ENCODE measurements around the gene DUSP21.
"Not testable (repeated sequence)": the region's sequence is repeated elsewhere in the genome, so short reads cannot be mapped to it uniquely, and the experiment has no call there.

Gene DUSP21

GRCh38 chrX:44842550-44843317, 1.1 kb upstream of the DUSP21 start:
- Histone ChIP-seq H4K20me1 (ENCODE audit: insufficient read depth, low read length) (no peaks in the 10 kb centered on the region), H3K9ac (ENCODE audit: low read length) (no peak overlapping the region), H3K36me3 (replicated peaks; ENCODE audit: insufficient read depth, low read length) (no peaks in the 10 kb centered on the region), H3K27me3 (replicated peaks; ENCODE audit: insufficient read depth, low read length) (no peaks in the 10 kb centered on the region), H3K79me2 (ENCODE audit: low read length) (no peaks in the 10 kb centered on the region), H3F3A (ENCODE audit: insufficient read depth, low read length) (no peaks in the 10 kb centered on the region), H2AFZ (ENCODE audit: low read length) (no peak overlapping the region), H3K27ac (ENCODE audit: low read length) (no peak overlapping the region), H3K9me2 (replicated peaks; ENCODE audit: insufficient read depth, low read length) (no peaks in the 10 kb centered on the region), H3K4me1 (ENCODE audit: low read length) (no peaks in the 10 kb centered on the region), H3K9me3 (replicated peaks; ENCODE audit: insufficient read depth, low read length) (no peaks in the 10 kb centered on the region), H3K4me2 (ENCODE audit: low read depth, low read length) (no peak overlapping the region), H3K4me3 (ENCODE audit: low read length) (no peak overlapping the region)
- DNase-seq: no peak
- TF ChIP-seq EZH2phosphoT487 (IDR thresholded peaks at IDR 0.05; ENCODE audit: low read length) (no peak), CTCF (IDR thresholded peaks at IDR 0.05; ENCODE audit: low read length) (no peak), EZH2 (optimal IDR thresholded peaks at IDR 0.05; ENCODE audit: low read depth, low read length) (no peak)

DNA sequence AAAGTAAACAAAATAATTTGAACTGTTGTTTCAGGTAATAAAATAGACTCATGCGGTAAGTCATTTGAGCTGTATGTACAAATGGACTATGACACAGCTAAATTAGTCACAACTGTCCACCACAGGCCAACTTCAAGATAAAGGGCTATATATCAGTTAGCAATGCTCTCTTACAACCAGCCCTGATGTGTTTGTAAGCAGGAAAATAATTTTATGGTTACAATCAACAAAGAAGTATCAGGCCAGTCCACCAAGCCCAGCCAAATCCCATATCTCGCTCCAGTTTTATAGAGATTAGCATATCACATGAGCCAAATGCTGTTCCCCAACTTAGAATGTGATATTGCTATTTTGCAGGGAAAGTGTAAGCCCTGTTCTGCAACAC, 511 bp upstream of the DUSP21 start:
- no peaks in the 10 kb centered on the region for H3F3A ChIP-seq (ENCODE audit: insufficient read depth, low read length)
- H3K9ac ChIP-seq (ENCODE audit: low read length): no peak overlapping the region
- H3K4me2 ChIP-seq (ENCODE audit: low read depth, low read length): no peak overlapping the region
- H3K9me2 ChIP-seq (replicated peaks; ENCODE audit: insufficient read depth, low read length): no peaks in the 10 kb centered on the region
- no peak for DNase-seq
- H4K20me1 ChIP-seq (ENCODE audit: insufficient read depth, low read length): no peaks in the 10 kb centered on the region
- no peaks in the 10 kb centered on the region for H3K36me3 ChIP-seq (replicated peaks; ENCODE audit: insufficient read depth, low read length)
- no peaks in the 10 kb centered on the region for H3K4me1 ChIP-seq (ENCODE audit: low read length)
- no peaks in the 10 kb centered on the region for H3K79me2 ChIP-seq (ENCODE audit: low read length)
- TF ChIP-seq CTCF (IDR thresholded peaks at IDR 0.05; ENCODE audit: low read length) (no peak), EZH2phosphoT487 (IDR thresholded peaks at IDR 0.05; ENCODE audit: low read length) (no peak), EZH2 (optimal IDR thresholded peaks at IDR 0.05; ENCODE audit: low read depth, low read length) (no peak)
- H3K27me3 ChIP-seq (replicated peaks; ENCODE audit: insufficient read depth, low read length): no peaks in the 10 kb centered on the region
- no peak overlapping the region for H2AFZ ChIP-seq (ENCODE audit: low read length)
- H3K4me3 ChIP-seq (ENCODE audit: low read length): no peak overlapping the region
- H3K27ac ChIP-seq (ENCODE audit: low read length): no peak overlapping the region
- no peaks in the 10 kb centered on the region for H3K9me3 ChIP-seq (replicated peaks; ENCODE audit: insufficient read depth, low read length)

GRCh38 chrX:44844204-44844603, 383 bp downstream of the DUSP21 start:
- Histone ChIP-seq H3K9me2 (replicated peaks; ENCODE audit: insufficient read depth, low read length) (no peaks in the 10 kb centered on the region), H3K36me3 (replicated peaks; ENCODE audit: insufficient read depth, low read length) (no peaks in the 10 kb centered on the region), H3K79me2 (ENCODE audit: low read length) (no peaks in the 10 kb centered on the region), H3K4me3 (ENCODE audit: low read length) (no peak overlapping the region), H3K27me3 (replicated peaks; ENCODE audit: insufficient read depth, low read length) (no peaks in the 10 kb centered on the region), H3K4me2 (ENCODE audit: low read depth, low read length) (no peak overlapping the region), H3K9ac (ENCODE audit: low read length) (no peak overlapping the region), H3K9me3 (replicated peaks; ENCODE audit: insufficient read depth, low read length) (no peaks in the 10 kb centered on the region), H3K27ac (ENCODE audit: low read length) (no peak overlapping the region), H4K20me1 (ENCODE audit: insufficient read depth, low read length) (no peaks in the 10 kb centered on the region), H3K4me1 (ENCODE audit: low read length) (no peaks in the 10 kb centered on the region), H2AFZ (ENCODE audit: low read length) (no peak overlapping the region), H3F3A (ENCODE audit: insufficient read depth, low read length) (no peaks in the 10 kb centered on the region)
- no peak for DNase-seq
- no peak for TF ChIP-seq EZH2phosphoT487 (IDR thresholded peaks at IDR 0.05; ENCODE audit: low read length)
- no peak for TF ChIP-seq EZH2 (optimal IDR thresholded peaks at IDR 0.05; ENCODE audit: low read depth, low read length)
- TF ChIP-seq CTCF (IDR thresholded peaks at IDR 0.05; ENCODE audit: low read length): no peak

DNA sequence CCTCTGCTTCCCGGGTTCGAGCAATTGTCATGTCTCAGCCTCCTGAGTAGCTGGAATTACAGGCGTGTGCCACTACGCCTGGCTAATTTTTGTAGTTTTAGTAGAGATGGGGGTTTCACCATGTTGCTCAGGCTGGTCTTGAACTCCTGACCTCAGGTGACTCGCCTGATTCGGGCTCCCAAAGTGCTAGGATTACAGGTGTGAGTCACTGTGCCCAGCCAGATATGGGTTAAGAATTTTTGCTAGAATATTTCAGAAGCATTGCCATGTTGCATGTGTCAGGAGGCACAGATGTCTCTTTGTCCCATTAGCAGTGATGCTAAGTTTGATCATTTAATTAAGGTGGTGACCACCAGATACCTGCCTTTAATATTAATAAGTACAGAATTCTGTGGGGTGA, 7.1 kb downstream of the DUSP21 start:
- not testable (repeated sequence) for H3K4me1 ChIP-seq (ENCODE audit: low read length); H3K36me3 ChIP-seq (replicated peaks; ENCODE audit: insufficient read depth, low read length); H3K27me3 ChIP-seq (replicated peaks; ENCODE audit: insufficient read depth, low read length); H3K4me3 ChIP-seq (ENCODE audit: low read length); H3K9me2 ChIP-seq (replicated peaks; ENCODE audit: insufficient read depth, low read length); H3F3A ChIP-seq (ENCODE audit: insufficient read depth, low read length); H3K79me2 ChIP-seq (ENCODE audit: low read length); H3K9ac ChIP-seq (ENCODE audit: low read length); H3K4me2 ChIP-seq (ENCODE audit: low read depth, low read length); H2AFZ ChIP-seq (ENCODE audit: low read length); H4K20me1 ChIP-seq (ENCODE audit: insufficient read depth, low read length); H3K9me3 ChIP-seq (replicated peaks; ENCODE audit: insufficient read depth, low read length); H3K27ac ChIP-seq (ENCODE audit: low read length); DNase-seq

Data from MM.1S (cell line).